Colonic mucosa (tissue), 4 donors: ENCODE data around the gene WNT7B. TPM values are rescaled to one million over a fixed set of nuclear protein-coding genes. Genes with fewer than 3 reads are reported as not detected.

Experiments used
- DNase-seq: peaks from one replicate; pipeline ENCODE4 v3.0.0-alpha.2; 2020
- H3K27ac ChIP-seq: fragments of 200-600 bp; one replicate; pipeline ENCODE4 v1.8.0; 2021
- H3K27me3 ChIP-seq: fragments of 200-600 bp; one replicate; pipeline ENCODE4 v1.8.0; 2021
- H3K36me3 ChIP-seq: fragments of 200-600 bp; one replicate; pipeline ENCODE4 v1.8.0; 2021
- H3K4me1 ChIP-seq: fragments of 200-600 bp; one replicate; pipeline ENCODE4 v1.8.0; 2021; ENCODE audit warnings: mild to moderate bottlenecking
- H3K4me3 ChIP-seq: fragments of 200-600 bp; one replicate; pipeline ENCODE4 v1.8.0; 2021
- H3K9ac ChIP-seq, 2 donors: one replicate each; pipeline ENCODE4 v1.7.0; 2013; ENCODE audit warnings: control low read depth in 2 of 2, low read depth in 2 of 2, low read length in 2 of 2
- H3K9me3 ChIP-seq: fragments of 200-600 bp; one replicate; pipeline ENCODE4 v1.8.0; 2021
- intact Hi-C: fragments of 100-400 bp; cut with DNase I; formaldehyde crosslinking; loops from one replicate; pipeline ENCODE4 v1.14.1; 2022
- total RNA-seq, 2 donors: library from RNA; stranded (reverse); fragmentation: NEBNext Ultra II Directional in 1 of 2; extraction: Animal tissue kit (Norgen Biotek cat#: 25700) in 1 of 2; gene quantifications; one replicate each; pipeline ENCODE4 v1.2.1, GENCODE V29; 2021
- TF ChIP-seq, protein P1 (sequence below): fragments of 200-600 bp; IDR thresholded peaks from one replicate; pipeline ENCODE4 v1.8.0; 2022; ENCODE audit warnings: antibody characterized with exemption, mild to moderate bottlenecking
- donor health status: healthy.
- donor health status: DM: no; HTN: no; CAD: no.
- donor health status: DM: no; HTN: no; CAD: no.

WNT7B gene
- total RNA-seq, 2 donors from 2014 or later = 0.12 TPM; not detected in 1

DNA sequence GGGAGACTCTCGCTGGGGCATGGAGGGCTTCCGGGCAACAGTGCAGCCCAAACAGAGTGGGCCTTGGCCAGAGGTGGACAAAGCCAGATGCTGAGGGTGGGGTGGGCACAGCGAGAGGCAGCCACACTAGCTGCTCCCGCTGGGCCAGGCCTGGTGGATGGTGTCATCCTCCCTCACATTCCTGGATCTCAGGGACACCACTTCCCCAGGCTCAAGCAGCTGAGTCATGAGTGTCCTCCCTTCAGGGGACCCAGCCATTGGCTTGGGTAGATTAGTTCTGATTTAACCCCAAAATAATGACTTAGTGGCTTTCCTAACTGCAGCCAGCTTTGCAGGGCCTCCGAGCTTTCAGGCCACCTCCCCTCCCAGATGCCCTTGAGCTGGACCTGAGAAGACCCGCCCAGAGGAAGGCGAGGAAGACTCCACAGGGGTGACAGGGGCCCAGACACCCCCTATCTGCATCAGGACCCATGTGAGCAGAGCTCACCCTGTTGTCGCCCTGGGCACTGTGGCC is 25.9 kb upstream of the WNT7B start:
- Histone ChIP-seq H3K27ac (no peak overlapping the region), H3K4me3 (no peak overlapping the region), H3K36me3 (no peaks in the 10 kb centered on the region), H3K4me1 (peaks cover 12% of the 10 kb centered on the region), H3K27me3 (no peaks in the 10 kb centered on the region), H3K9me3 (no peaks in the 10 kb centered on the region), H3K9ac (no peak overlapping the region)
- TF ChIP-seq, protein P1, sequence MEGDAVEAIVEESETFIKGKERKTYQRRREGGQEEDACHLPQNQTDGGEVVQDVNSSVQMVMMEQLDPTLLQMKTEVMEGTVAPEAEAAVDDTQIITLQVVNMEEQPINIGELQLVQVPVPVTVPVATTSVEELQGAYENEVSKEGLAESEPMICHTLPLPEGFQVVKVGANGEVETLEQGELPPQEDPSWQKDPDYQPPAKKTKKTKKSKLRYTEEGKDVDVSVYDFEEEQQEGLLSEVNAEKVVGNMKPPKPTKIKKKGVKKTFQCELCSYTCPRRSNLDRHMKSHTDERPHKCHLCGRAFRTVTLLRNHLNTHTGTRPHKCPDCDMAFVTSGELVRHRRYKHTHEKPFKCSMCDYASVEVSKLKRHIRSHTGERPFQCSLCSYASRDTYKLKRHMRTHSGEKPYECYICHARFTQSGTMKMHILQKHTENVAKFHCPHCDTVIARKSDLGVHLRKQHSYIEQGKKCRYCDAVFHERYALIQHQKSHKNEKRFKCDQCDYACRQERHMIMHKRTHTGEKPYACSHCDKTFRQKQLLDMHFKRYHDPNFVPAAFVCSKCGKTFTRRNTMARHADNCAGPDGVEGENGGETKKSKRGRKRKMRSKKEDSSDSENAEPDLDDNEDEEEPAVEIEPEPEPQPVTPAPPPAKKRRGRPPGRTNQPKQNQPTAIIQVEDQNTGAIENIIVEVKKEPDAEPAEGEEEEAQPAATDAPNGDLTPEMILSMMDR = no peak
- DNase-seq = no peak
- intact Hi-C loops = no loop called here

DNA sequence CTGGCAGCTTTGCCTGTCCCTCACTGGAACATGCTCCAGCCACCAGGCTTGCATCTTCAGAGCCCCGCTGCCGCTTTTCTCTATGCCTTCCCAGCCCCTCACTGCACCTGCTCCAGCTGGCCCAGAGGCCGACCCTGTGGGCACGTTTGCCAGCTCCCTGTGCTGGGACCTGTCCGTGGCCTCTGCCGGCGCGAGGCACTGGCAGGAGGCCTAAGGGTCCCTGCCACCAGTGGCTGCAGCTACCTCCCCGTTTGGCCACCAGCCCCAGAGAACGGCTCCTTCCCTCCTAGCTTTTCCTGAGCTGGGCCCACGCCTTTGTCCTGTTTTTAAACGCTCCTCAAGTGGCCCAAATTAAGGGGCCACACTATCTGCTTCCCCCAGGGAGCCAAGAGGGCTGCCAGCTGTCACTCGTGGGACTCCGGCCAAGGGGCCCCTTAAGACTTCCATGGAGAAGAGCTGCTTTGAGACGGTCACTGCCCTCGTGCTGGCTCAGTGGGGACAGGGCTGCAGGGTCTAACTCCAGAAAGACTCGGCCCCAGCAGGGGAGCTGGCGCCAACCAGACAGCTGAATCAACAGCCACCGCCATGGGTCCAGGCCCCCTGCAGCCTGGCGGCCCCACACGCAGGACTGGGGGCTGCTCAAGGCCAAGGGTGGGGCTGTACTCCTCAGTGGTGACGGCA is 24.6 kb upstream of the WNT7B start:
- Histone ChIP-seq H3K4me3 (no peak overlapping the region), H3K27me3 (no peaks in the 10 kb centered on the region), H3K27ac (no peak overlapping the region), H3K4me1 (peaks cover 12% of the 10 kb centered on the region), H3K36me3 (no peaks in the 10 kb centered on the region), H3K9ac (no peak overlapping the region), H3K9me3 (no peaks in the 10 kb centered on the region)
- DNase-seq = no peak
- TF ChIP-seq, protein P1 = no peak
- intact Hi-C loops = no loop called here

DNA sequence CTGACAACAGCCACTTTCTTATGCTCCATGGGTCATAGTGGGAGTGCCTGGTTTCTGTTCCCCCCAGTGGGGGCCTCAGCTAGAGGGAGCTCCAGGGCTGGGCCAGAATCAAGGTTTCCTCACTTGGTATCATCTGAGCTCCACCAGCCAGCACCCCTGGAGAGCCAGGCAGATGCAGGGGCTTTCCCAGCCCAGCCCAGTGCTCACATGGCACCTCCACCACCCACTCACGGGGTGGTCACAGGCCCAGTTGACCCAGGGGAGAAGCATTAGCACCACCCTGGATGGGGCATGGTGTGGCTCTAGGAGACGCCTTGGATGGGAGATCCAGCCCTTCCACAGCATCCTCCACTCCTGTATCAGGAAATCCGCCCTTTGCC is 24.1 kb upstream of the WNT7B start:
- peaks cover 9% of the 10 kb centered on the region for H3K4me1 ChIP-seq
- DNase-seq = no peak
- H3K9ac ChIP-seq = no peak overlapping the region
- TF ChIP-seq, protein P1 = no peak
- intact Hi-C loops = no loop called here
- H3K27ac ChIP-seq = no peak overlapping the region
- H3K36me3 ChIP-seq = no peaks in the 10 kb centered on the region
- no peaks in the 10 kb centered on the region for H3K9me3 ChIP-seq
- no peak overlapping the region for H3K4me3 ChIP-seq
- H3K27me3 ChIP-seq = no peaks in the 10 kb centered on the region

DNA sequence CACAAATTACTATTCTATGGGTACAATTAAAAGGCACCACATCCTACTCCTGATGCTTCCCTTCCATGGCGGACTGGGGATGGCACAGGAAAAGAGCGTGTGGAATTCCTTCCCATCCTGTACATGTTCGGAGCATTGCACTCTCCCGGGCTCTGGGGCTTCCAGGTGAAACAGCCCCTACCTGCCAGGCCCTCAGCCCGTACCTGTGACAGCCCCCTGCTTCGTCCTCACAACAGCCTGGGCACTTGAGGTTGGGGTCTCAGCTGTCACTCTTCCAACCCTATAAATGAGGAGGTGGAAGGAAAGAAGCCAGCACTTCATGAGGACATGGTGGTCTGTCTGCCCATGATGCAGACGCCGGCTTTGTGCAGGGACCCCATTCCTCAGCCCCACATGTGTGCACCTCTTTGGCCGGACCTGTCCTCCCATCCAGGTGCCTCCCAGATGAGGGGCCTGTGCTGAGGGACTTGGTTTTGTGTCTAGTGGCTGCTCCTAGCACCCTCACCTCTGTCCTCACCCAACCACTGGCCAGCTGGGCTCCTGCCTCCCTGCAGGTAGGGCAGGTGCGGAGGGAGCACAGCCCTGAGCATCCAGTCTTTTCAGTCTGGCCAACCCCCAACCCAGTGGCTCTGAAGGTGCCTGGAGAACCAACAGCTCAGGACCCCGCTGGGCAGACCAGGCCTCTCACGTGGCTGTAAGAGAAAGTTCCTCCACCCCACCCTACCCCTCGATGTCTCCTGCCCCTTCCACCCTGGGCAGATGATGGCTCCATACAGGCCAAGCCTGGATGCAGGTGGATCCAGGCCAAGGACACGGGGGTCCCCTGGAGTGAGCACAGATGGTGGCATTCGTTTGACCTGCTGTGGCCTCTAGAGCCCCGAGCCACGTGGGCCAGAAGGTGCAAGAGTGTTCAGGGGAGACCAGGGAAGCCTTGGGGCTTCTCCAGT is 23.4 kb upstream of the WNT7B start:
- Histone ChIP-seq H3K27ac (no peak overlapping the region), H3K4me1 (peaks cover 9% of the 10 kb centered on the region), H3K4me3 (no peak overlapping the region), H3K9me3 (no peaks in the 10 kb centered on the region), H3K36me3 (no peaks in the 10 kb centered on the region), H3K27me3 (no peaks in the 10 kb centered on the region), H3K9ac (no peak overlapping the region)
- intact Hi-C loops = no loop called here
- TF ChIP-seq, protein P1 = no peak
- no peak for DNase-seq

DNA sequence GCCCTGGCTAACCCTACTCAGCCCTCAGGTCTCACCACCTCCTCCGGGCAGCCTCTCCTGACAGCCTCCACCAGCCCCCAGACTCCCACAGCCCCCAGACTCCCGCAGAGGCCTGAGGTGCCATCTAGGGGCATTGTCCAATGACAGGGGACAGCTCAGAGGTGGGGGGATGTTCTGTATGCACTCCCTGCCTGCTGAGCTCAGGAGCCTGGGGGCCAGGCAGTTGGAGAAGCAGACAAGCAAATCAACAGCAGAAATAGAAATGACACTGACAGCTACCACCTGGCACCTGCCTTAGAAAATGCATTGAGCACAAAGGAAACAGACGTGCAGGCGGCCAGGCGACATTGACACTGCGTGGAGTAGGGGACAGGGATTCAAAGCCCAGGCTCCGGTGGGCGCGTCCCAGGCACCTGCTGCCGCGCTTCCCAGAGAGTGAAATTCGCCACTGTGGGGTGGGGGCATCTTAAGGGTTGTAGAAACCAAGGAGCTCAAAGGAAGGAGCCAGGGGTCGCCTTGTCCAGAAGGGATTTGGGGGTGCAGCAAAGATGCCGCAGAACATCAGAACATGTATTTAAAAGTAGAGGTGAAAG is 22.5 kb upstream of the WNT7B start:
- no peak overlapping the region for H3K4me3 ChIP-seq
- H3K36me3 ChIP-seq = no peaks in the 10 kb centered on the region
- H3K27me3 ChIP-seq = no peaks in the 10 kb centered on the region
- peaks cover 11% of the 10 kb centered on the region for H3K4me1 ChIP-seq
- H3K9me3 ChIP-seq = no peaks in the 10 kb centered on the region
- intact Hi-C loops = no loop called here
- no peak for DNase-seq
- TF ChIP-seq, protein P1 = no peak
- no peak overlapping the region for H3K27ac ChIP-seq
- H3K9ac ChIP-seq = no peak overlapping the region
